Left ventricle myocardium inferior (tissue), 1 donor: ENCODE measurements around the gene PLA2G4D. TPM values are rescaled to one million over a fixed set of nuclear protein-coding genes. Genes with fewer than 3 reads are reported as not detected.

Experiments
- DNase-seq: peaks from one replicate; pipeline ENCODE4 v3.0.0-alpha.2; 2020
- H3K27ac ChIP-seq: fragments of 200-600 bp; replicated peaks from 2 replicates; pipeline ENCODE4 v1.8.0; 2021
- H3K27me3 ChIP-seq: fragments of 200-600 bp; 2 replicates; pipeline ENCODE4 v1.8.0; 2021; ENCODE audit warnings: low read depth
- H3K36me3 ChIP-seq: fragments of 200-600 bp; 2 replicates; pipeline ENCODE4 v1.8.0; 2021
- H3K4me1 ChIP-seq: fragments of 200-600 bp; 2 replicates; pipeline ENCODE4 v1.8.0; 2021
- H3K4me3 ChIP-seq: fragments of 200-600 bp; 2 replicates; pipeline ENCODE4 v1.8.0; 2021; ENCODE audit warnings: mild to moderate bottlenecking, moderate library complexity
- H3K9me3 ChIP-seq: fragments of 200-600 bp; replicated peaks from 2 replicates; pipeline ENCODE4 v1.8.0; 2021
- CTCF ChIP-seq: fragments of 200-600 bp; IDR thresholded peaks from 2 replicates; pipeline ENCODE4 v1.8.0; 2021; ENCODE audit warnings: antibody characterized with exemption, mild to moderate bottlenecking, borderline replicate concordance
- intact Hi-C: fragments of 100-400 bp; cut with micrococcal nuclease; formaldehyde crosslinking; loops from one replicate; pipeline ENCODE4 v1.11.0; 2022
- total RNA-seq: library from RNA; stranded (reverse); fragmentation: NEBNext Ultra II Directional; extraction: Animal tissue kit (Norgen Biotek cat#: 25700); gene quantifications from one replicate; pipeline ENCODE4 v1.2.1, GENCODE V29; 2021
- donor health status: DM: no; HTN: yes; CAD: no; lungs with severe emphysema.

The PLA2G4D gene
- total RNA-seq, 1 donor from 2014 or later, result not detected

- H3K4me3 ChIP-seq, result no peak overlapping the region
- no peaks in the 10 kb centered on the region for H3K4me1 ChIP-seq
- intact Hi-C loops, result loop anchor here (10.0 kb wide), 1 partner anchor 56 kb away; no protein-coding TSS in a partner anchor
- TF ChIP-seq CTCF, result no peak
- no peak for DNase-seq
- no peak overlapping the region for H3K27ac ChIP-seq
- no peaks in the 10 kb centered on the region for H3K9me3 ChIP-seq
- peaks cover 25% of the 10 kb centered on the region for H3K27me3 ChIP-seq
- no peaks in the 10 kb centered on the region for H3K36me3 ChIP-seq
Measured at GRCh38 chr15:42131006-42131405, 36.6 kb upstream of the PLA2G4D start.

GRCh38 chr15:42130246-42130986 lies 36.1 kb upstream of the PLA2G4D start:
- H3K9me3 ChIP-seq, result no peaks in the 10 kb centered on the region
- no peak overlapping the region for H3K27ac ChIP-seq
- H3K27me3 ChIP-seq, result peaks cover 25% of the 10 kb centered on the region
- intact Hi-C loops, result loop anchor here (10.0 kb wide), 1 partner anchor 56 kb away; no protein-coding TSS in a partner anchor
- no peak for DNase-seq
- H3K4me1 ChIP-seq, result no peaks in the 10 kb centered on the region
- H3K4me3 ChIP-seq, result no peak overlapping the region
- no peak for TF ChIP-seq CTCF
- H3K36me3 ChIP-seq, result no peaks in the 10 kb centered on the region

GRCh38 chr15:42129364-42129763 lies 35.0 kb upstream of the PLA2G4D start:
- Histone ChIP-seq H3K9me3 (no peaks in the 10 kb centered on the region), H3K4me3 (no peak overlapping the region), H3K27ac (no peak overlapping the region), H3K27me3 (peaks cover 25% of the 10 kb centered on the region), H3K4me1 (no peaks in the 10 kb centered on the region), H3K36me3 (no peaks in the 10 kb centered on the region)
- TF ChIP-seq CTCF, result no peak
- intact Hi-C loops, result no loop called here
- no peak for DNase-seq

GRCh38 chr15:42128476-42128875 lies 34.1 kb upstream of the PLA2G4D start:
- Histone ChIP-seq H3K4me1 (no peaks in the 10 kb centered on the region), H3K9me3 (no peaks in the 10 kb centered on the region), H3K4me3 (no peak overlapping the region), H3K27me3 (peaks cover 25% of the 10 kb centered on the region), H3K36me3 (no peaks in the 10 kb centered on the region), H3K27ac (no peak overlapping the region)
- DNase-seq, result no peak
- no peak for TF ChIP-seq CTCF
- intact Hi-C loops, result no loop called here

- Histone ChIP-seq H3K9me3 (no peaks in the 10 kb centered on the region), H3K27ac (no peak overlapping the region), H3K4me3 (no peak overlapping the region), H3K4me1 (peaks cover 8% of the 10 kb centered on the region), H3K36me3 (no peaks in the 10 kb centered on the region), H3K27me3 (peaks cover 13% of the 10 kb centered on the region)
- no peak for TF ChIP-seq CTCF
- no peak for DNase-seq
- intact Hi-C loops, result no loop called here
Measured at GRCh38 chr15:42123546-42123945, 29.2 kb upstream of the PLA2G4D start.
